T-helper 1 cell (primary cell): ENCODE data around the gene GOLGA8S.
"Not testable (repeated sequence)": the region's sequence is repeated elsewhere in the genome, so short reads cannot be mapped to it uniquely, and the experiment has no call there.

Experiments
- DNase-seq, 5 donors: peaks; one replicate each; pipeline ENCODE4 v3.0.0-alpha.2; 2012 to 2020

The GOLGA8S gene

DNA sequence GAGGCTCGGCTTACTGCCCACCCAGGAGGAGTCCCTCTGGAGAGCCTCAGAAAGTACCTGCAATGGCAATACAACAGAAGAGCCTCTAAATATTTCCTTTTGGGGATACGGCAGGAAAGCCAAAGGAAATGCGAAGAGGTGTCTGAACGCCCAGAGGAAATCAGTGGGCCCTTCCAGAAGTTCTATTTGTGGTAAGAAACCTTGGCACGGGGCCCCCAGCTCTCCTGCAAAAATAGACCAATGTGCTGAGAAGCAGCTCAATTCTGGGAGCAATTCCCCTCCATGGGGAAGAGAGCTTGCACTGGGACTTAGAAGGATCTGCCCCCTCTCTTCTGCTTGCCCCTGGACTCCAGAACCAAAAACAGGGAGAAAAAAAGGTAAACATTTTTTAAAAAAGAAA, 44.7 kb downstream of the GOLGA8S start:
- DNase-seq = not testable (repeated sequence)

- no peak for DNase-seq
Measured at GRCh38 chr15:23401627-23402026, 47.1 kb downstream of the GOLGA8S start.

DNA sequence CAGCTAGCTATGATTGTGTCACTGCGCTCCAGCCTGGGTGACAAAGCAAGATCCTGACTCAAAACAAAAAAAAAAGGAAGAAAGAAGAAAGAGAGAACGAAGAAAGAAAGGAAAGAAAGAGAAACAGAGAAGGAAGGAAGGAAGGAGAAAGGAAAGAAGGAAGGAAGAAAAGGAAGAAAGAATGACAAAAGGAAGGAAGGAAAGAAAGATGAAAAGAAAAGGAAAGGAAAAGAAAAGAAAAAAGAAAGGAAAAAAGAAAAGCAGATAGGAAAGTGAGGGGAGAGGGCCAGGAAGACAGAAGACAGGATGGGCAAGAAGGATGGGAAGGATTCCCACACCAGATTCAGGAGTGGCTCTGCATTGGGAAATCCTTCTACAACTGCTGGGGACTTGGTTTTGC, 47.6 kb downstream of the GOLGA8S start:
- no peak for DNase-seq

- DNase-seq = no peak
Measured at GRCh38 chr15:23402544-23402943, 48.0 kb downstream of the GOLGA8S start.

GRCh38 chr15:23403550-23403949, 49.0 kb downstream of the GOLGA8S start:
- DNase-seq = no peak

- DNase-seq = no peak
Measured at GRCh38 chr15:23411841-23412240, 57.3 kb downstream of the GOLGA8S start.

- not testable (repeated sequence) for DNase-seq
Measured at GRCh38 chr15:23412881-23413600, 58.5 kb downstream of the GOLGA8S start.
